ENCODE data around the gene NRXN3.
"Not testable (repeated sequence)": the region's sequence is repeated elsewhere in the genome, so short reads cannot be mapped to it uniquely, and the experiment has no call there.

Gene NRXN3

GRCh38 chr14:78968265-78968664 lies 798.1 kb downstream of the NRXN3 start:
- no peak for DNase-seq

- peak; percentile 99 for DNase-seq
These were observed 800.5 kb downstream of the NRXN3 start for GRCh38 chr14:78970677-78971076.

GRCh38 chr14:78972440-78972839 lies 802.3 kb downstream of the NRXN3 start:
- DNase-seq = no peak

GRCh38 chr14:78974691-78975090 lies 804.5 kb downstream of the NRXN3 start:
- DNase-seq = no peak

GRCh38 chr14:78975734-78976133 lies 805.6 kb downstream of the NRXN3 start:
- no peak for DNase-seq

- DNase-seq = no peak
These were observed 808.7 kb downstream of the NRXN3 start for GRCh38 chr14:78978896-78979295.

GRCh38 chr14:78982551-78982950 lies 812.4 kb downstream of the NRXN3 start:
- DNase-seq = no peak

- no peak for DNase-seq
These were observed 813.0 kb downstream of the NRXN3 start for GRCh38 chr14:78983126-78983525.

- DNase-seq = no peak
These were observed 815.7 kb downstream of the NRXN3 start for GRCh38 chr14:78985668-78986381.

- DNase-seq = no peak
These were observed 816.8 kb downstream of the NRXN3 start for GRCh38 chr14:78986989-78987388.

GRCh38 chr14:78989221-78989620 lies 819.0 kb downstream of the NRXN3 start:
- DNase-seq = no peak

GRCh38 chr14:78992867-78993266 lies 822.7 kb downstream of the NRXN3 start:
- no peak for DNase-seq

- peak; percentile 22 for DNase-seq
These were observed 827.6 kb downstream of the NRXN3 start for GRCh38 chr14:78997811-78998210.

GRCh38 chr14:79009286-79009685 lies 839.1 kb downstream of the NRXN3 start:
- no peak for DNase-seq

GRCh38 chr14:79011091-79011919 lies 841.1 kb downstream of the NRXN3 start:
- no peak for DNase-seq

- DNase-seq = no peak
These were observed 841.7 kb downstream of the NRXN3 start for GRCh38 chr14:79011920-79012204.

- DNase-seq = no peak
These were observed 846.8 kb downstream of the NRXN3 start for GRCh38 chr14:79016828-79017505.

- DNase-seq = no peak
These were observed 847.4 kb downstream of the NRXN3 start for GRCh38 chr14:79017561-79017960.

GRCh38 chr14:79018836-79019235 lies 848.7 kb downstream of the NRXN3 start:
- DNase-seq = no peak

GRCh38 chr14:79019898-79020297 lies 849.7 kb downstream of the NRXN3 start:
- not testable (repeated sequence) for DNase-seq

GRCh38 chr14:79021766-79022165 lies 851.6 kb downstream of the NRXN3 start:
- DNase-seq = no peak

GRCh38 chr14:79027138-79027537 lies 857.0 kb downstream of the NRXN3 start:
- DNase-seq = no peak

GRCh38 chr14:79028281-79028680 lies 858.1 kb downstream of the NRXN3 start:
- no peak for DNase-seq

- DNase-seq = no peak
These were observed 866.3 kb downstream of the NRXN3 start for GRCh38 chr14:79036441-79036840.

Data from NCI-H1436 (cell line).